A549 (cell line): ENCODE data around the gene MAG. TPM values are rescaled to one million over a fixed set of nuclear protein-coding genes. Genes with fewer than 3 reads are reported as not detected.

Experiments used
- ATAC-seq, 2 experiments: fragments of 200-7000 bp in 1 of 2; fragments of >200 bp in 1 of 2; cut with Nextera tagmentation in 1 of 2; cut with Tn5 transposase in 1 of 2; 3 replicates each; pipeline versions ENCODE4 v1.8.0 to v1.9.1; 2018 to 2020; ENCODE audit warnings: mild to moderate bottlenecking in 1 of 2, moderate library complexity in 1 of 2
- CTCF ChIA-PET: fragments of 300-600 bp; sonication (Branson Sonifier 250); formaldehyde crosslinking; extraction: SDS; loops from one replicate; lab custom pipeline; 2021; ENCODE audit warnings: antibody characterized with exemption, inconsistent platforms; lab: Yijun Ruan, JAX
- POLR2A ChIA-PET: fragments of 350-600 bp; formaldehyde crosslinking; extraction: SDS; loops from one replicate; lab custom pipeline; 2021; ENCODE audit warnings: antibody characterized with exemption, inconsistent platforms; lab: Yijun Ruan, JAX
- DNase-seq, 2 experiments: peaks; one replicate each; pipeline versions ENCODE4 v3.0.0 to v3.0.0-alpha.2; 2011 to 2016; ENCODE audit warnings: low read depth in 1 of 2, low spot score in 1 of 2
- FAIRE-seq: peaks from 2 replicates; lab custom pipeline; 2011; peaks lifted over from hg19 to GRCh38; lab: Jason Lieb, UNC
- H3K27ac ChIP-seq, 2 experiments: fragments of >200 bp; sonication (Bioruptor Twin); formaldehyde crosslinking; 3 replicates each; pipeline ENCODE4 v1.5.1; 2016 to 2017
- H3K4me1 ChIP-seq: fragments of >200 bp; sonication (Bioruptor Twin); formaldehyde crosslinking; 3 replicates; pipeline ENCODE4 v1.6.1; 2016
- H3K4me2 ChIP-seq: fragments of >200 bp; sonication (Bioruptor Twin); formaldehyde crosslinking; 3 replicates; pipeline ENCODE4 v1.6.1; 2016
- H3K4me3 ChIP-seq: fragments of >200 bp; sonication (Bioruptor Twin); formaldehyde crosslinking; 3 replicates; pipeline ENCODE4 v1.5.1; 2016
- H3K9me3 ChIP-seq: fragments of >200 bp; sonication (Bioruptor Twin); formaldehyde crosslinking; 3 replicates; pipeline ENCODE4 v1.6.1; 2016
- BHLHE40 ChIP-seq: IDR thresholded peaks from 2 replicates; pipeline ENCODE4 v1.6.1; 2012; ENCODE audit warnings: low read depth, low read length, inconsistent platforms
- CBX2 ChIP-seq: fragments of 200-600 bp; sonication (generic); IDR thresholded peaks from 2 replicates; pipeline ENCODE4 v1.6.1; 2016; ENCODE audit warnings: low read depth, mild to moderate bottlenecking, borderline replicate concordance
- CBX8 ChIP-seq: fragments of 200-600 bp; sonication (generic); IDR thresholded peaks from 2 replicates; pipeline ENCODE4 v1.6.1; 2016
- CHD4 ChIP-seq: fragments of 200-600 bp; sonication (generic); IDR thresholded peaks from 2 replicates; pipeline ENCODE4 v1.6.1; 2016; ENCODE audit warnings: antibody characterized with exemption, mild to moderate bottlenecking, borderline replicate concordance
- EHMT2 ChIP-seq: fragments of 200-600 bp; sonication (generic); IDR thresholded peaks from 2 replicates; pipeline ENCODE4 v1.6.1; 2016; ENCODE audit warnings: antibody characterized with exemption, low read depth, mild to moderate bottlenecking, moderate library complexity
- ESRRA ChIP-seq: fragments of 150-350 bp; IDR thresholded peaks from 2 replicates; pipeline ENCODE4 v1.6.1; 2014; ENCODE audit warnings: mild to moderate bottlenecking, low read length, borderline replicate concordance
- FOXS1 ChIP-seq: fragments of 250-450 bp; sonication (Bioruptor Pico); IDR thresholded peaks from 2 replicates; pipeline ENCODE4 v1.5.0; 2020; ENCODE audit warnings: mild to moderate bottlenecking, moderate library complexity
- GATA3 ChIP-seq: IDR thresholded peaks from 2 replicates; pipeline ENCODE4 v1.6.1; 2012; ENCODE audit warnings: borderline replicate concordance
- HES2 ChIP-seq: fragments of >200 bp; sonication (Bioruptor Twin); formaldehyde crosslinking; IDR thresholded peaks from 2 replicates; pipeline ENCODE4 v1.6.1; 2016
- HMGXB4 ChIP-seq: fragments of 250-450 bp; sonication (Bioruptor Pico); IDR thresholded peaks from 2 replicates; pipeline ENCODE4 v1.5.0; 2021; ENCODE audit warnings: mild to moderate bottlenecking, moderate library complexity, borderline replicate concordance
- HOXB5 ChIP-seq: fragments of 250-450 bp; sonication (Bioruptor Pico); IDR thresholded peaks from 2 replicates; pipeline ENCODE4 v1.5.0; 2020; ENCODE audit warnings: mild to moderate bottlenecking, moderate library complexity
- MAZ ChIP-seq: fragments of 150-350 bp; IDR thresholded peaks from 2 replicates; pipeline ENCODE4 v1.6.1; 2014; ENCODE audit warnings: antibody characterized with exemption, low read depth, low read length, borderline replicate concordance
- MYC ChIP-seq: IDR thresholded peaks from 2 replicates; pipeline ENCODE4 v1.6.1; 2012; ENCODE audit warnings: mild to moderate bottlenecking, inconsistent platforms, low read length, improper control_type of control experiment, borderline replicate concordance
- PBX3 ChIP-seq: IDR thresholded peaks from 2 replicates; pipeline ENCODE4 v1.6.1; 2012
- POLR2A ChIP-seq: IDR thresholded peaks from 2 replicates; pipeline ENCODE4 v1.6.1; 2012; ENCODE audit warnings: mild to moderate bottlenecking, low read length
- POLR2AphosphoS2 ChIP-seq: conservative IDR thresholded peaks from 2 replicates; pipeline ENCODE4 v1.6.1; 2012; ENCODE audit warnings: low read length, improper control_type of control experiment, inconsistent platforms
- RAD21 ChIP-seq, 2 experiments: fragments of >200 bp in 1 of 2; sonication (Bioruptor Twin) in 1 of 2; formaldehyde crosslinking in 1 of 2; IDR thresholded peaks in 1 of 2; conservative IDR thresholded peaks in 1 of 2; 2 replicates in 1 of 2; 3 replicates in 1 of 2; pipeline ENCODE4 v1.6.1; 2012 to 2018; ENCODE audit warnings: inconsistent platforms in 1 of 2
- RCOR1 ChIP-seq: fragments of 150-350 bp; IDR thresholded peaks from 2 replicates; pipeline ENCODE4 v1.6.1; 2014; ENCODE audit warnings: antibody characterized with exemption, low read length, low read depth
- REST ChIP-seq: fragments of 200-600 bp; sonication (generic); IDR thresholded peaks from 2 replicates; pipeline ENCODE4 v1.6.1; 2016; ENCODE audit warnings: antibody characterized with exemption, mild to moderate bottlenecking, moderate library complexity
- RFX5 ChIP-seq: fragments of 450-650 bp; IDR thresholded peaks from 2 replicates; pipeline ENCODE4 v1.7.1; 2014; ENCODE audit warnings: antibody characterized with exemption, mild to moderate bottlenecking, moderate library complexity
- WGBS: methylation state at CpG from one replicate; pipeline ENCODE4 v1.1.6; 2017; ENCODE audit errors: missing lambda C conversion rate; 5-methylcytosine and 5-hydroxymethylcytosine counted together
- polyA plus RNA-seq, 4 experiments: library from polyadenylated mRNA; depleted of rRNA in 3 of 4; stranded (reverse); fragments of >200 nt; fragmentation: RNase III in 1 of 4; extraction: RNeasy Plus Mini Kit Qiagen cat#74134 plus additional on column Dnase treatment in 1 of 4; gene quantifications; 2 replicates in 3 of 4; 3 replicates in 1 of 4; pipeline ENCODE4 v1.2.3, GENCODE V29; 2011 to 2017
- TF ChIP-seq, protein P1 (sequence below): IDR thresholded peaks from 2 replicates; pipeline ENCODE4 v1.6.1; 2012; ENCODE audit warnings: low read depth, borderline replicate concordance
- TF ChIP-seq, protein P2 (sequence below): IDR thresholded peaks from 2 replicates; pipeline ENCODE4 v1.6.1; 2012

MAG gene
- polyA plus RNA-seq, 2 of the 4 experiments (the other 2 are of a cell fraction) = not detected

GRCh38 chr19:35331551-35332214 lies 39.7 kb downstream of the MAG start:
- ChIA-PET CTCF (interaction anchor here (0.6 to 3.0 kb wide), 6 partner anchors 8 to 163 kb away, joined by 3 to 16 read pairs (median 4); no protein-coding TSS in a partner anchor), POLR2A (no interaction called here)
- Histone ChIP-seq H3K4me1 (no peaks in the 10 kb centered on the region), H3K4me3 (no peak overlapping the region), H3K9me3 (no peaks in the 10 kb centered on the region), H3K4me2 (no peak overlapping the region), H3K27ac (no peak overlapping the region)
- no peak for DNase-seq
- 21% methylated on average over 14 of the region's 14 CpGs for WGBS
- no peak for TF ChIP-seq MYC
- TF ChIP-seq POLR2AphosphoS2 = no peak
- no peak for FAIRE-seq
- ATAC-seq = no peak

DNA sequence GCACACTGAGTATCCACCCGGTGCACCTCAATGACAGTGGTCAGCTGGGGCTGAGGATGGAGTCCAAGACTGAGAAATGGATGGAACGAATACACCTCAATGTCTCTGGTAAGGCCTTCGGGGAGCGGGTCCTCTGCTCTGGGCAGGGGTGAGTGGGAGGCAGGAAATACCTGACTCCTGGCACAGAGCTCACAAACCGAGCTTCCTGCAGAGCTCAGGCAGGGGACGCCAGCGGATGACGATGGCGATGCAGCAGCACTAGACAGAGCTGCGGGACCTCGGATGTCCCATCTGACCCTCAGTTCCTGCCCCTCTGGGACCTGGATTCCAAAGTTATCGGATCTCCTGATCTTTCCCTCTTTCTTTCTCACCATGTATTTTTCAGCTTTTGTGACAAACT lies 40.9 kb downstream of the MAG start:
- ATAC-seq (no peak), FAIRE-seq (no peak), DNase-seq (no peak)
- Histone ChIP-seq H3K4me1 (no peaks in the 10 kb centered on the region), H3K9me3 (no peaks in the 10 kb centered on the region), H3K4me2 (no peak overlapping the region), H3K4me3 (no peak overlapping the region), H3K27ac (no peak overlapping the region)
- POLR2A ChIA-PET = no interaction called here
- 59% methylated on average over 12 of the region's 12 CpGs for WGBS
- CTCF ChIA-PET = interaction anchor here (0.8 to 3.7 kb wide), 9 partner anchors 9 to 288 kb away, joined by 3 to 24 read pairs (median 4); no protein-coding TSS in a partner anchor
- TF ChIP-seq POLR2A = no peak
- no peak for TF ChIP-seq HMGXB4
- no peak for TF ChIP-seq MAZ
- TF ChIP-seq CBX2 = no peak
- TF ChIP-seq GATA3 = no peak
- TF ChIP-seq REST = no peak
- TF ChIP-seq RCOR1 = no peak
- no peak for TF ChIP-seq RFX5
- no peak for TF ChIP-seq HES2
- TF ChIP-seq FOXS1 = no peak
- TF ChIP-seq, protein P1, sequence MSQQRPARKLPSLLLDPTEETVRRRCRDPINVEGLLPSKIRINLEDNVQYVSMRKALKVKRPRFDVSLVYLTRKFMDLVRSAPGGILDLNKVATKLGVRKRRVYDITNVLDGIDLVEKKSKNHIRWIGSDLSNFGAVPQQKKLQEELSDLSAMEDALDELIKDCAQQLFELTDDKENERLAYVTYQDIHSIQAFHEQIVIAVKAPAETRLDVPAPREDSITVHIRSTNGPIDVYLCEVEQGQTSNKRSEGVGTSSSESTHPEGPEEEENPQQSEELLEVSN = no peak
- no peak for TF ChIP-seq CBX8
- no peak for TF ChIP-seq BHLHE40
- TF ChIP-seq EHMT2 = no peak
- TF ChIP-seq HOXB5 (CRISPR knock-in tag) = no peak
- TF ChIP-seq RAD21 (conservative IDR thresholded peaks at IDR 0.05 in 1 of 2, IDR thresholded peaks at IDR 0.05 in 1 of 2) = no peak
- TF ChIP-seq CHD4 = no peak
- no peak for TF ChIP-seq ESRRA
- TF ChIP-seq PBX3 = no peak
- TF ChIP-seq, protein P2, sequence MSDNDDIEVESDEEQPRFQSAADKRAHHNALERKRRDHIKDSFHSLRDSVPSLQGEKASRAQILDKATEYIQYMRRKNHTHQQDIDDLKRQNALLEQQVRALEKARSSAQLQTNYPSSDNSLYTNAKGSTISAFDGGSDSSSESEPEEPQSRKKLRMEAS = no peak
